Keratinocyte (primary cell): Measurements from ENCODE around the gene ZC3H12C. TPM values are rescaled to one million over a fixed set of nuclear protein-coding genes. Genes with fewer than 3 reads are reported as not detected.

Experiments
- DNase-seq: peaks from one replicate; pipeline ENCODE4 v3.0.0-alpha.2; 2011; ENCODE audit warnings: low read depth, missing footprints, low spot score
- FAIRE-seq: peaks from 2 replicates; lab custom pipeline; 2011; peaks lifted over from hg19 to GRCh38; lab: Jason Lieb, UNC
- H2AFZ ChIP-seq: 2 replicates; pipeline ENCODE4 v1.6.0; 2012; ENCODE audit warnings: low read length, control low read depth, inconsistent platforms; ENCODE audit not compliant: control insufficient read depth
- H3K27ac ChIP-seq: 2 replicates; pipeline ENCODE4 v1.5.1; 2011; ENCODE audit warnings: low read length; ENCODE audit not compliant: control insufficient read depth, insufficient read depth
- H3K27me3 ChIP-seq: 3 replicates; pipeline ENCODE4 v1.6.0; 2011; ENCODE audit warnings: low read length; ENCODE audit not compliant: control insufficient read depth, insufficient read depth; ENCODE audit errors: extremely low read depth
- H3K36me3 ChIP-seq, 2 experiments: 2 replicates in 1 of 2; 3 replicates in 1 of 2; pipeline ENCODE4 v1.5.1; 2011; ENCODE audit warnings: low read length in 2 of 2, mild to moderate bottlenecking in 1 of 2; ENCODE audit not compliant: control insufficient read depth in 2 of 2, insufficient read depth in 2 of 2; ENCODE audit errors: extremely low read depth in 1 of 2
- H3K4me1 ChIP-seq: 3 replicates; pipeline ENCODE4 v1.5.1; 2011; ENCODE audit warnings: low read length; ENCODE audit not compliant: control insufficient read depth, insufficient read depth; ENCODE audit errors: extremely low read depth
- H3K4me2 ChIP-seq: 3 replicates; pipeline ENCODE4 v1.6.0; 2011; ENCODE audit warnings: low read depth, low read length; ENCODE audit not compliant: control insufficient read depth, insufficient read depth; ENCODE audit errors: extremely low read depth
- H3K4me3 ChIP-seq, 3 experiments: fragments of 200-600 bp in 1 of 3; sonication (generic) in 1 of 3; 2 replicates in 2 of 3; 3 replicates in 1 of 3; pipeline ENCODE4 v1.5.1; 2011 to 2016; ENCODE audit warnings: low read length in 3 of 3, mild to moderate bottlenecking in 3 of 3, control low read depth in 2 of 3, inconsistent platforms in 1 of 3, low read depth in 1 of 3, mixed read lengths in 1 of 3, mixed run types in 1 of 3, moderate library complexity in 1 of 3; ENCODE audit not compliant: control insufficient read depth in 2 of 3, insufficient read depth in 2 of 3; ENCODE audit errors: extremely low read depth in 1 of 3
- H3K79me2 ChIP-seq: 2 replicates; pipeline ENCODE4 v1.6.0; 2012; ENCODE audit warnings: low read length; ENCODE audit not compliant: control insufficient read depth, insufficient read depth
- H3K9ac ChIP-seq: 3 replicates; pipeline ENCODE4 v1.6.0; 2011; ENCODE audit warnings: low read length; ENCODE audit not compliant: control insufficient read depth, insufficient read depth; ENCODE audit errors: extremely low read depth
- H3K9me1 ChIP-seq: 3 replicates; pipeline ENCODE4 v1.6.0; 2011; ENCODE audit warnings: low read length; ENCODE audit not compliant: control insufficient read depth, insufficient read depth; ENCODE audit errors: extremely low read depth
- H3K9me3 ChIP-seq: 2 replicates; pipeline ENCODE4 v1.5.1; 2012; ENCODE audit warnings: low read depth, low read length; ENCODE audit not compliant: control insufficient read depth
- H4K20me1 ChIP-seq: 3 replicates; pipeline ENCODE4 v1.6.0; 2011; ENCODE audit warnings: low read length; ENCODE audit not compliant: control insufficient read depth, insufficient read depth; ENCODE audit errors: extremely low read depth
- EZH2 ChIP-seq: IDR thresholded peaks from one replicate; pipeline ENCODE4 v1.6.1; 2012; ENCODE audit warnings: inconsistent platforms, mild to moderate bottlenecking, low read length, moderate library complexity
- dilution Hi-C: fragments of 300-500 bp; cut with MboI; formaldehyde crosslinking; loops from one replicate; pipeline ENCODE4 v1.7.0; 2020; ENCODE audit warnings: low sequenced_read_pairs; ENCODE audit not compliant: extremely low pct_ligation_motif_present
- polyA plus RNA-seq, 5 experiments: library from polyadenylated mRNA; depleted of rRNA in 3 of 5; stranded (reverse) in 3 of 5; stranded (forward) in 1 of 5; unstranded in 1 of 5; fragments of >200 nt; gene quantifications; 1 replicate in 1 of 5; 2 replicates in 3 of 5; 3 replicates in 1 of 5; pipeline versions ENCODE4 v1.2.1 to v1.2.3, GENCODE V29; 2011 to 2012; ENCODE audit warnings: missing spikeins in 2 of 5, low read depth in 1 of 5, low replicate concordance in 1 of 5
- TF ChIP-seq, protein P1 (sequence below), 3 experiments: IDR thresholded peaks in 1 of 3; conservative IDR thresholded peaks in 1 of 3; optimal IDR thresholded peaks in 1 of 3; 2 replicates in 2 of 3; 3 replicates in 1 of 3; pipeline versions ENCODE3 to v1.5.1; 2011; ENCODE audit warnings: low read length in 3 of 3, mild to moderate bottlenecking in 3 of 3, moderate library complexity in 2 of 3, control low read depth in 1 of 3, inconsistent platforms in 1 of 3; ENCODE audit not compliant: insufficient read depth in 2 of 3; ENCODE audit errors: extremely low read depth in 1 of 3

ZC3H12C gene
- polyA plus RNA-seq, 1 donor (not counting 4 experiments of a cell fraction or from before 2014, with no cell fraction given), result 13.9 TPM

DNA sequence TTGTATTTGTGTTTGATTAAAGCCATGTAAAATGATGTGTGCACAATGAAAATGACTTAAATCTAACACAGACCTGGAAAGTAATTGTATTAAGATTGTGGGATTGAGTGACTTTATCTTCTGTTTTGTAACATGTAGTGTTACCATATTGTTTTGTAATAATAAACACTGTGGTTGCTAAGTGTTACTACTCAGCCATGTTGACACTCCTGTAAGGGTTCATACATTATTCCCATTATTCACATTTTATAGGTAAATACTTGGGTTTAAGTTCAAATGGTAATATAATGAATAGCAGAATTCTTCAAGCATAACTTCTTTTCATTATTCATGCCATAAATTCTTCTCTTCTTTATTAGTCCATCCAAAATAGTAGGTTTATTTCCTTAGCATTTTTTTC, 69.0 kb downstream of the ZC3H12C start:
- no peaks in the 10 kb centered on the region for H3K79me2 ChIP-seq
- H3K4me2 ChIP-seq, result no peak overlapping the region
- no peaks in the 10 kb centered on the region for H3K9me3 ChIP-seq
- H3K27me3 ChIP-seq, result no peaks in the 10 kb centered on the region
- no peaks in the 10 kb centered on the region for H4K20me1 ChIP-seq
- dilution Hi-C loops, result no loop called here
- DNase-seq, result no peak
- no peak overlapping the region for H3K9ac ChIP-seq
- H3K36me3 ChIP-seq, result peaks cover 16 to 21% of the 10 kb centered on the region in 2 experiments
- H3K4me1 ChIP-seq, result no peaks in the 10 kb centered on the region
- FAIRE-seq, result no peak
- no peaks in the 10 kb centered on the region for H3K9me1 ChIP-seq
- no peak for TF ChIP-seq EZH2
- TF ChIP-seq, protein P1, sequence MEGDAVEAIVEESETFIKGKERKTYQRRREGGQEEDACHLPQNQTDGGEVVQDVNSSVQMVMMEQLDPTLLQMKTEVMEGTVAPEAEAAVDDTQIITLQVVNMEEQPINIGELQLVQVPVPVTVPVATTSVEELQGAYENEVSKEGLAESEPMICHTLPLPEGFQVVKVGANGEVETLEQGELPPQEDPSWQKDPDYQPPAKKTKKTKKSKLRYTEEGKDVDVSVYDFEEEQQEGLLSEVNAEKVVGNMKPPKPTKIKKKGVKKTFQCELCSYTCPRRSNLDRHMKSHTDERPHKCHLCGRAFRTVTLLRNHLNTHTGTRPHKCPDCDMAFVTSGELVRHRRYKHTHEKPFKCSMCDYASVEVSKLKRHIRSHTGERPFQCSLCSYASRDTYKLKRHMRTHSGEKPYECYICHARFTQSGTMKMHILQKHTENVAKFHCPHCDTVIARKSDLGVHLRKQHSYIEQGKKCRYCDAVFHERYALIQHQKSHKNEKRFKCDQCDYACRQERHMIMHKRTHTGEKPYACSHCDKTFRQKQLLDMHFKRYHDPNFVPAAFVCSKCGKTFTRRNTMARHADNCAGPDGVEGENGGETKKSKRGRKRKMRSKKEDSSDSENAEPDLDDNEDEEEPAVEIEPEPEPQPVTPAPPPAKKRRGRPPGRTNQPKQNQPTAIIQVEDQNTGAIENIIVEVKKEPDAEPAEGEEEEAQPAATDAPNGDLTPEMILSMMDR (optimal IDR thresholded peaks at IDR 0.05 in 1 of 3, IDR thresholded peaks at IDR 0.05 in 1 of 3, conservative IDR thresholded peaks at IDR 0.05 in 1 of 3; ENCODE audit: extremely low read depth in 1 of 3, insufficient read depth in 2 of 3, low read length in 3 of 3), result no peak
- H2AFZ ChIP-seq, result no peak overlapping the region
- H3K27ac ChIP-seq, result no peak overlapping the region
- H3K4me3 ChIP-seq, result no peak overlapping the region

DNA sequence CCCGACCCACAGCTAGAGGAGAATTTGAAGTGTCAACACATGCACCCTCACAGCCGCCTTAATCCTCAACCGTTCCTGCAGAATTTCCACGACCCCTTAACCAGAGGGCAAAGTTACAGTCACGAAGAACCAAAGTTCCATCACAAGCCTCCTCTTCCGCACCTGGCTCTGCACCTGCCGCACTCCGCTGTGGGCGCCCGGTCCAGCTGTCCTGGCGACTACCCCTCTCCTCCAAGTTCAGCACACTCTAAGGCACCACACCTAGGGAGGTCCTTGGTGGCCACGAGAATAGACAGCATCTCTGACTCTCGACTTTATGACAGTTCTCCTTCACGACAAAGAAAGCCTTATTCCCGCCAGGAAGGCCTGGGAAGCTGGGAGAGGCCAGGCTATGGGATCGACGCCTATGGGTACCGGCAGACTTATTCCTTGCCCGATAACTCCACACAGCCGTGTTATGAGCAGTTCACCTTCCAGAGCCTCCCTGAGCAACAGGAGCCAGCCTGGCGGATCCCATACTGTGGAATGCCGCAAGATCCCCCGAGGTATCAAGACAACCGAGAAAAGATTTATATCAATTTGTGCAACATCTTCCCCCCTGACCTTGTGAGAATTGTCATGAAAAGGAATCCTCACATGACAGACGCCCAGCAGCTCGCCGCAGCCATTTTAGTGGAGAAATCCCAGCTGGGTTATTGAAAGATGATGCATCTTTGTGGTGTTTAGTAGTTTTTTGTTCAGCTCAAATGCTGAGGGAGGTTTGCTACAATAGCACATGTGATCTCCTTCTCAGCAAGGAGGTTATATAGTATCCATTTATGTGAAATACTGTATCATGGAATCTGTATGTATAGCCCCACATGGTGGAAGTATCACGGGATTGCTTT, 72.1 kb downstream of the ZC3H12C start:
- no peaks in the 10 kb centered on the region for H3K79me2 ChIP-seq
- H3K4me2 ChIP-seq, result no peak overlapping the region
- H3K9ac ChIP-seq, result no peak overlapping the region
- H3K27me3 ChIP-seq, result no peaks in the 10 kb centered on the region
- no peaks in the 10 kb centered on the region for H3K9me3 ChIP-seq
- no peaks in the 10 kb centered on the region for H3K9me1 ChIP-seq
- no peaks in the 10 kb centered on the region for H4K20me1 ChIP-seq
- dilution Hi-C loops, result no loop called here
- no peak overlapping the region for H3K4me3 ChIP-seq
- no peak overlapping the region for H3K27ac ChIP-seq
- FAIRE-seq (no peak), DNase-seq (no peak)
- no peak for TF ChIP-seq EZH2
- H3K36me3 ChIP-seq, result peaks cover 7 to 13% of the 10 kb centered on the region in 2 experiments
- no peaks in the 10 kb centered on the region for H3K4me1 ChIP-seq
- H2AFZ ChIP-seq, result no peak overlapping the region
